Suppressor macrophage (primary cell): Measurements from ENCODE around the gene ALK.
A peak's percentile ranks its signal among the peaks of the same experiment; 100 is the strongest.

Experiments used
- DNase-seq, 4 experiments: peaks; one replicate each; pipeline ENCODE4 v3.0.0-alpha.2; 2020 to 2022

Gene ALK

DNA sequence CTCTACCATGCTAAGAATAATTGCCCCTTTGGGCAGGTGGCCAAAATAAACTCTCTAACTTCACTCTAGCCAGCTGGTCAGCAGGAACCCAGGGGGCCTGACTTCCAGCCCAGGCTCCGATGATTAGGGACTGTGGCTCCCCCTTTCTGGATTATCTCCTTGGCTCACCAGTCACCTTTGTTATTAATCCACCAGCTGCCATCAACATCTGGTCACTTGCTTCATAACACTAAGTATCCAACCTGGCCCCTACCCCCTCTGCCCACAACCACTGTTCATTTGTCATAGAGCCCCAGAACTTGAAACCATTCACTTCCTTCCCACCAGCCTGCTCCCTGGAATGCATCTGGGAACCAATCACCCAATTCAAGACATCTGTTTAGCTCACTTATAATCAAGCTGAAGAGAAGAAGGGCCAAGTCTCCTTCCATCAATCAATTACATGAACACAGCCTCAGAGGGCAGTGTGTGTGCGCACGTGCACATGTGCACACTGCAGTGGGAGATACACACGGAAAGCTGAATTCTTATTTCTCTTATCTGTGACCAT is 215.1 kb downstream of the ALK start:
- no peak for DNase-seq

DNA sequence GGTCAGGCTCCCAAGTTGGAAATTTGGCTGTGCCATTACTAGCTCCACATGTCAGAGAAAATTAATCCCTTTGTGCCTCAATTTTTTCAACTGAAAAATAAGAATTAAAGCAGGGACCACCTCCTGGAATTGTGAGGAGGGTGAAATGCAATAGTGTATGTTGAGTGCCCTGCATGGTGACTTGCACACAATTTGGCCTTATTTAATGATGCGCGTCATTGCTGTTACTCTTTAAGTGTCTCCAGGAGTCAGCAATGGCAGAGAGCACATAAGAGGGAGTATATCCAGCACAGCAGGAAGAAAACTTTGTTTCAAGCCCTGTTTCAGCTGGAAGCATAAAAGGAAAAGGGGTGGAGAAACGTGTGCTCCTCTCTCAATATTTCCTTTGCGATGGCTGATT is 215.8 kb downstream of the ALK start:
- DNase-seq, result no peak

DNA sequence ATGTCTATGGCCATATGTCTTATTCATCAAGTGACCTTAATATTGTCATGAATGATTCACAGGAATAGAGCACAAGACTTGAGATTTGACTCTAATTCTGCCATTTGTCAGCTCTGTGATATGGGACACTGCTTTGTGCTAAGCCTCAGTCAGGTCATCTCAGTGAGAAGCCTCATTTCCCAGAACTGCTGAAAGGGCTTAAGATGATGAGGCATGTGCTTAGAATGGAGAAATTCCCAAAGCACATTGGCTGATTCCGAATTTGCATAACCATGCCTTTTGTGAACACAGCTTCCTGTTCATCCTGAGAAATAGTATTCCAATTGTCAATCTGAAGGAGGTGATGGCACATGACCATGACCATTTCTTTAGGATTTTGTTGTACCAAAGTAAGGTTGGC is 218.1 kb downstream of the ALK start:
- DNase-seq, result no peak

DNA sequence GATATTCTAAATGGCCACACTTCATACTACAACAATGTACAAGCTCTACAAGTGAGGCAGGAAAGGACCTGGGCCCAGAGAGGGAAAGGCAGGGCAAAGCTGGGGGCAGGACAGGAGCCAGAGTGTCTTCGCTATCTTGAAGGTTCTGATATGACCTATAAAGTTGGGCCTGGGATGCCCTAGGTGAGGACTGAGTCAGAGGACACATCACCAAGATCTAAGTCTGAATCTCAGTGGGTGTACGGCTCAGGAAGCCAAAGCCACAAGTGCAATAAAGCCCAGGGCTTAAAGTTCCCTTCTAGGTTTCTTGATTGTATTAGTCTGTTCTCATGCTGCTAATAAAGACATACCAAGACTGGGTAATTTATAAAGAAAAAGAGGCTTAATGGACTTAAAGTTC is 219.1 kb downstream of the ALK start:
- DNase-seq, result no peak

DNA sequence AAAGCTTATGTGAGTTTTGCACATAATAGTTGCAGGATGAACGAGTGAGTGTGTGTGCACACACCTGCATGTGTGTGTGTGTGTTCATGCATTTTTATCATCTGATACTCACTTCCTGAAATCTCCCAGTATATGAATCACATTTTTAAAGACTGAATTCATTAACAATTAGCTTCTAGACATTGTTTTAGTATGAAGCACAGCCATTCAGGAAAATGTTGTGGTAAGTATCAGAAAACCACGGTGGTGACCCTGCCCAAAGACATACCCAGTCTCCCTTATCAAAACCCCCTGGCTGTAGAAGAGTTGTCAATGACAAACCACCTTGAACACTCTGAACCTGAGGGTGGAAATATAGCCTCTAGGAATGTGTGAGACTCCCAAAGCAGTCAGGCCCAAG is 220.8 kb downstream of the ALK start:
- DNase-seq, result no peak

DNA sequence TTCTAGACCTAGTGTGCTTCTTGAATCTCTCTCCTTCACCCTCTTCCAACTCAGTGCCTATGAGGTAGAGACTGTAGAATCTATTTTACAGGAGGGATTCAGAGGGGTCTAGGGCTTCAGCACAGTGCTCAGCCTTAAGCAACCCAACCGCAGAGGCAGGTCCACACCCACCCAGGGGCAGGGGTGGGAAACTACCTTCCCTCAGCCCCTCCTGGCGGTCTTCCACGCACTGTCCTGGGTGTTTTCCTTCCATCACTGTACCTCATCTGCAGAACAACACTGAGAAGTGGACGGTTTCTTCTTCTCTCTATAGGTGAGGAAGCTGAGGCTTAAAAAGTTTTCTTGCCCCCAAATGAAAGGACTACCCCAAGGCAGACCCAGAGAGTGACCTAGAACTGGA is 222.3 kb downstream of the ALK start:
- no peak for DNase-seq

DNA sequence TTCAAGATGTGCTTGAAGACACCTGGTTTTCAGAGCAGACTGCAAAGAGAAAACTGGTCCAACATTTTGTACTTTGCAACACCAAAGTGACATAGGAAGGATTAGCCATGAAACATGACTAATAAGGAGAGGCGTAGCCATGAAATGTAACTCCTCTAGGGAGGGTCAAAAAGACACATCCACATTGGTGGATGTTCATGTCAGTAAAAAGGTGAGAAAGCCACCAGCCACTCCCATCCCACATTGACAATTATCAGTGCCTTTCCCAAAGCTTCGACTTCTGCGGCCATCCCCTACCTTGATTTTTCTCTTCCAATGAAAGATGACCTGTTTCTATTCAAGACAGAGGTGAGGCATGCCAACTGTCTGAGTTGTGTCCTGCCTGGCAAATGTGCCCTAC is 223.2 kb downstream of the ALK start:
- no peak for DNase-seq

DNA sequence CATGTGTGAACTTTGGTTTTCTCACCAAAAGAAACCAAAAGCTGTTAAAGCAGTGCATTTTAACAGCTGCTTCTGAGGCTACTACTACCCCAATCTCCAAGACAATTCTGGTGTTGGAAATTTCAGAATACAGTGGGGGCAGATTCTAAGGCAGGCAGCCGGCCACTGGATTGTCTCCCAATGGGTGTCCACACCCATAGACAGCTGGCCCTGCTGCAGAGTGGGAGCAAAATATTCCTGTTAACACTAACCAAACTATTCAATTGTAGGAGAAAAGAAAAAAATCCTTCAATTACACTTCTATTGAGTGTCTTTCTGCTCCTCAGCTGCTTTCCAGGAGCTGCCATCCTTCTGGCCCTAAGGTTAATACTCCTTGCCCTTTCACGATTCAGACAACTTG is 223.7 kb downstream of the ALK start:
- no peak for DNase-seq

DNA sequence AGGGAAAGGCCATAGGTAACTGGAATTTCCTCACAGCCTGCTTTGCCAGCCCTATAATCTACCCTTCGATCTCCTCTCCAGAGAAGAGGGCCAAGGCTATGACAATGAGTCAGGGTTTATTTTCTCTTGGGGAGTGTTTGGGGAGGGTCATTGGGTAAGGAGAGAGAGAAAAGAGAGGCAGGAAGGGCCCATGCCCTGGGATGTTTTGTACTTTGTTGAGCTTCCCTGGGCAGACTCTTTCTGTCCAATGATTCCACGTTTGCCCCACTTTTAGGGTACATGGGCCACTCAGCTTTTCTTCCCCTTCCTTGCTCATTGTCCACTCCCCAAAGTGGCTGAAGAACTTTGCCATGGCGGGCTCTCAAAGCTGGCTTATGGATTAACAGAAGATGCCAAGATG is 224.2 kb downstream of the ALK start:
- DNase-seq, result no peak

DNA sequence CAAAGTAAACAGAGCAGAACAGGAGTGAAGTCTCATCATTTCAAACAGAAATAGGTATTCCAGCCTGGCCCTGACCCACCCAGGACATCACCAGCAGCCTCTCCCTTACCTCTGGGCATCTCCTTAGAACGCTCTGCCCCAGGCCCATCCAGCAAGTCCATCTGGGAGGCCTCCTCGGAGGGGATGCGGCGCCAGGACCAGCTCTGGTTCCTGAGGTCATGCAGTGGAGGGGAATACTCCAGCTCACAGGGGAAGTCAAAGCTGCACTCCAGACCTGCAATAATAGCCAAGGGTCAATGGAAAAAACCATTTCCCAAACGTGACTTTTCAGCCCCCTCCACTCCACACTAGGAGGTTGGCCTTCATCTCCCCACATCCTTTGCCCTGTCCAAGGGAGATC is 226.6 kb downstream of the ALK start:
- DNase-seq, result no peak

DNA sequence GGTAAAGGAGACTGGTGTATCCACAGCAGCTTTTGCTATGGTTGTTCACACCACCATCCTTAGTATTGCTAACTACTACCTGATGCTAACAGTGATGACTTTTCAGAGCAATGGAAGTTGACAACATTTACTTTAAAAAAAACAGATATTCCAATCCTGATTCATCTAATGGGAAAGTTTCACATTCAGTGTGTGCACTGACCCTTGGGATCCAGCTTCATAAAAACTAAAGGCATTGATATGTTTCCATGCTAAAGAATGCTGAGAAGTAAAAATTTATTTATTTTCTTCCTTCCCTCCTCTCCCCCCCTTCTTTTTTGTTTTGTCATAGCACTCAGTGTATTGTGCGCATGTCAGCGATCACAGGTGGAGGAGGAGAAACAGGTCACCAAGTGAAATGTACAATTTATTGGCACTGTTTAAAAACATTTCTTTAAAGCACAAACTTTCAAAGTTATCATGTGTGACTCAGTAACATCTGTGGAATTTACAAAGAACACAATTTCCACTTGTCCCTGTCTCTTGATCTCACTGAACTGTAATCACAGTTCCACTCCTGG is 229.9 kb downstream of the ALK start:
- DNase-seq, result no peak

DNA sequence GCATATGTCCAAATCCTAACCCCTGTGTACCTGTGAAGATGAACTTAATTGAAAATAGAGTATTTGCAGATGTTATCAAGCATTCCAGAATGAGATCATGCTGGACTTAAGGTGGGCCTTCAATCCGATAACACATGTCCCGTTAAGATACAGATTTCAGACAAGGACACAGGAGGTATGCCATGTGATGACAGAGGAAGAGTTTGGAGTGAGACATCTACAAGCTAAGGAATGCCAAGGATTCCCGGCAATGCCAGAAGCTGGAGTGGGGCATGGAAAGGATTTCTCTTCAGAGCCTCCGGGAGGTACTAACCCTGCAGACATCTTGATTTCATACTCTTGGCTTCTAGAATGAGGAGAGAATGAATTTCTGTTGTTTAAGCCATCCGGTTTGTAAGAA is 231.7 kb downstream of the ALK start:
- DNase-seq, result no peak

DNA sequence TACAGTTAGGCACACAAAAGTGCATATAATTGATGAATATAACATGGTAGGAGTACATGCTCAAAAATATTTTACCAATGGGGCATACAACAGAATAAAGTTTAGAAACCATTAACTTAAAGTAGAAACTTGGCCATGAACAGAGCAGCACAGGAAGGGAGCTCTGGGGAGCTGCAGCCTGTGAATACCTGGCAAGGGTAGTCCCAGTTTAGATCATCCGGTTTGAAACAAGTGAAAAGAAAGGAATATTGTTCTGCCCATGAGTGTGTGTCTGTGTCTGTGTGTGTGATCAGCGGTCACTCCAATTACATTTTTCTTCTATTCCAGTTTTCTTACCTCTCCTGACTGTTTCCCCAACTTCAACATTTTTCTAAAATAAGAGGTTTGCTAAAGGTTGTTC is 233.0 kb downstream of the ALK start:
- DNase-seq, result no peak

DNA sequence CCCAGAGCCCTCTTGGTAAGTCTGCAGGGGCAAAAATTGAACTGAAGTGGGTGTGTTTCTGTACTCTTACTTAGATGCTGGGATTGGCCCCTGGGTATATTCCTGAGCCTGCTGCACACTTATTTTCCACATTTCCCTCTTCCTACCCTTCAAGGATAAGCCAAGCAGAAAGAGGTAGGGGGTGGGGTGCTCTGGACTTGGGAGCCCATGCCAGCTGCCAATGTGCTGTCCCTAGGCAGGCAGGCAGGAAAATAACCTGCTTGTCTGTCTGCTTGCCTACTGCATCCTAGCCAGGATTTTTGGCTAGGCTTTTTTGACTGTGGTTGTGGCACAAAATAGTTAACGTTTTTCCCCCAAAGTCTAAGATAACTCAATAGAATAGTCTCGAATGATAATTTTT is 234.3 kb downstream of the ALK start:
- DNase-seq, result no peak

DNA sequence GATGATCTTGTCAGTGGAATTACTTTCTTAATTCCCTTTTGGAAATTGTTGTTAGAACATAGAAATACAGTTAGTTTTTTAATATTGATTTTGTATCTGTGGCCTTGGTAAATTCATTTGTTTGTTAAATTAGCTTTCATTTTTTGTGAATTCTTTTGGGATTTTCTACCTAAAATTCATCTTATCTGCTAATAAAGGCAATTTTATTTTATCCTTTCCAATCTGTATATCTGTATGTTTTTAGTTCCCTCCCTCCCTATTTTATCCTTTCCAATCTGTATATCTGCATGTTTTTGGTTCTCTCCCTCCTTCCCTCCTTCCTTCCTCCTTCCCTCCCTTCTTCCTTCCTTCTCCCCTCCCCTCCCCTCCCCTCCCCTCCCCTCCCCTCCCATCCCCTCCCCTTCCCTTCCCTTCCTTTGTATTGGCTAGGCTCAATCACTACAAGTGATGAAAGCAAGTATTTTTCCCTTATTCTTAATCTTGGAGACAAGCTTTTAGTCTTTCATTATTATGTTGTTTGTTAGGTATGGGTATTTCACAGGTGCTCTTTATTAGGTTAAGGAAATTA is 244.4 kb downstream of the ALK start:
- no peak for DNase-seq

DNA sequence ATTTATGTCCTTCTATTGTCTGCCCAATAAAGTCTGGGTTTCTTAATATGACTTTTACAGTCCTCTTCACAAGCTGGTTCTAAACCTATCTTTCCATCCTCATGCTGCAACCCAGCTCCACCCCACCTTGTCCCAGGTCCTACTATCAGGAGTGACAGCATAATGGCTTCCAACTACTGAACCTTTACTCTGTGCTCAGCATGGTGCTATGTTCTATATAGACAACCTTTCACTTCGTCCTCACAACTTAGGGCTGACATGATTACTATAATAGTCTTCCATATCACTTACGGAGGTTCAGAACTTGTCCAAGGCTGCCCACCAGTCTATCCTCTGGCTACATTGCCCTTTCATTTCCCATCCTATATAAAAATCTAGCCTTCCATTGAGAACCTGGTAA is 256.8 kb downstream of the ALK start:
- no peak for DNase-seq

DNA sequence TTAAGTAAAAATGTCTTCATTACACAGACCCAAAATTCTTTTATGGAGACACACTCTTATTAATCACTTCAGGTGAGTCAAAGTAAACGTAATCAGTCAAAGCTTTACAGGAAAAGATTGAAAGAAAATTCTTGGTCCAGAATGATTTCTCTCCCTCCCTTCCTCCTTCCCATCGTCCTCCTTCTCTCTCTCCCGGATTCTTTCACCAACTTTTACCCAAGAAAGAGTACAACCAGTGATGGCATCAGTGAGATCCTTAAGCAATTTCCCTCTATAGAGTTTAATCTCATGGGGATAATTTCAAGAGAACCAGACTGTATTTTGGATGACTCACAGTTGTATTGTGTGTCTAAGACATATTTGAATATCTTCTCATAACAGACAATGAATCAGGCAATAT is 258.1 kb downstream of the ALK start:
- no peak for DNase-seq

DNA sequence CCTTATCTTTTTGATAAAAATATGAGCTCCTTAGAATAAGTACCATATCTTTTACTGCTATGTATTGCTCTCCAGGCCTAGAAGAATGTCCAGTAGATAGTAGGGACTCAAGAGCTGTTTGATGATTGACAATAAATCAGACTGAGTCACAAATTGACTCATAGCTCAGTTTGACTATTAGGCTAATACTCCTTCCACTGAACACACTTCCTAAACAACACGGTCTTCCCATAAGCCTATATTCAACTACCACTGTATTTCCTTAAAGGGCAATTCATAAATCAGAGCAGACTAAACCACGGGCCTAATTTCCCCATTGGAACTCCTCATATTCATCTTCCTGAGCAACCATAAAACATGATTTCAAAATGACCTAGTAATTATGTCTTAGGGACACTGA is 258.5 kb downstream of the ALK start:
- DNase-seq, result no peak

DNA sequence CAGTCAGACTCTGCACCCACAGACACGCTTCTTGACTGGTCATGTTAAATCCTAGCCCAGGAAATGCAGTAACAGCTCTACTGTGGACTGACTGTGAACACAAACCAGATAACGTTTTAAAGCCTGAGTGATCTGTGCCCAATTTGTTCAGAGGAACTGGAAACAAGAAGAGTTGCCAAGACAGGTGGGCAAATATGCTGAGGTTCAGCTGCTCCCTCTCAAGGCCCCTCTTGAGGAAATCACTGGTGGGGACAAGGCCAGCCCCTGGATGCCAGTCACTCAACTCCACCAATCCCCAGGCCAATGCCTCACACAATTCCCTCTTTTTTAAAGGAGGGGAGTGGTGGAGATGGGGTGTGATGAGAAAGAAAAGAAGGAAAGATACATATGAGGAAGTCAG is 261.2 kb downstream of the ALK start:
- no peak for DNase-seq

DNA sequence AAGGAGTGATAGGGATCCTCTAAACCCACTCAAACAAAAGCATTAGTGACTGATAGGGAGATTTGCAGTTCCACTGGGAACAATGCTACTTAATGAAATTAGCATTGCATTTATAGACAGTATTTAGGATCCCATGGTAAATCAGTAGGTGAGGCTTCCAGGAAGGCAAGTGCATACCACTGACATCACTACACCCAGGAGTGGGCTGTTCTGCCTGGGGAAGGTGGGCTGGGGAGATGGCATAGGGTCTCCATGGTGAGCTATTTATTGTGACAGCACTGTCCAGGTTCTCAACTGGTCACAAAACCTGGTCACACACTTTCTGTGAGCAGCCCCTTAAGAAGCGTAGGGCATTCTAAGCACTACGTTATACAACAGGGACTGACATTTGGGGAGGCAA is 262.2 kb downstream of the ALK start:
- DNase-seq, result no peak

DNA sequence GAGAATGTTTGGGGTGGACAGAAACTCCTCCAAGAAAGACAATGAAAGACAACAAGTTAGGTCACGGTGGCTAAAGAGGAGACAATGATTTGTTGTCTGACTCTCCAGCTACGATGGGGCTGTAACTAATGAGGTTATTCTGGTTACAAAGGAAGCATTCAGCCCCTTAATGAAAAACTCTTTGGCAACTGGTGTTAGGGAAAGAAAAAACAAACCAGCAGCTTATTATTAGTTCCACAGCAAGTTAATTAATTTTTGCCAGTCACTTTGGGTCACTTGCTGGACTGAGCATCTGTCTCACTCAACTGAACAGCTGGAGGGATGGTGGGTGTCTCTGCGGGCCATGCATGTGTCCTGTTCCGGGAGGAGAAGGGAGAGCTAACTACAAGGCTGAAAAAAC is 263.7 kb downstream of the ALK start:
- DNase-seq, result no peak

DNA sequence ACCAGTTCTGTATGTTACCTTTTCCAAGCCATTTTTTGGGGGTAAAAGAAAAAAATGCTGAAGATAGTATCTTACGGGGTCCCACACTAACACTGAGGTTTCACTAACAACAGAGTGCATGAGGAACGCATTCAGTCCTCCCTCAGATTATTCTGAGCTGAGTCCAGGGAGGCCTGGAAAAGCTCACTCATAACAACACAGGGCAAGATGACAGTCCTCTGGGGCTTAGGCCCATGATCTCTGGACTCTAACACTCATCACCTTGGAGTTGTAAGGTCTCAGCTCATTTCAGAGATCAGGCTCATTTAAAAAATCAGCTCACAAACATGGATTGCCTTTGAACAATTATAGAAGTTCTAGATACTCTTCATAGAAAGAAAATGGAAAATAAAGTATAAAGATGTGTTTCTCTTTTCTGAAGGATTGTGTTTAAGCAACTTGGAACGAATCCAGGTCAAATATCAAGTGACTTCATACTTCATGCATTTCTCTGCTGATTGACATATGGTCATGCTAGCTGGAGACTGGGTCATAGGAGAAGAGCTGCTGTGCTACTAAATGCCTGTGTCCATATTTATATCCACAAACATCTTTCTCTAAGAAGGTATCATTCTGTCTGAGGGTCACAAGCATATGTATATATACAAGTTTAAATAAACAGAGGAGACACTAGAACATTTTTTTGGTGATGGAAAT is 265.8 kb downstream of the ALK start:
- DNase-seq, result peak in 1 of 4 experiments; percentile 1

DNA sequence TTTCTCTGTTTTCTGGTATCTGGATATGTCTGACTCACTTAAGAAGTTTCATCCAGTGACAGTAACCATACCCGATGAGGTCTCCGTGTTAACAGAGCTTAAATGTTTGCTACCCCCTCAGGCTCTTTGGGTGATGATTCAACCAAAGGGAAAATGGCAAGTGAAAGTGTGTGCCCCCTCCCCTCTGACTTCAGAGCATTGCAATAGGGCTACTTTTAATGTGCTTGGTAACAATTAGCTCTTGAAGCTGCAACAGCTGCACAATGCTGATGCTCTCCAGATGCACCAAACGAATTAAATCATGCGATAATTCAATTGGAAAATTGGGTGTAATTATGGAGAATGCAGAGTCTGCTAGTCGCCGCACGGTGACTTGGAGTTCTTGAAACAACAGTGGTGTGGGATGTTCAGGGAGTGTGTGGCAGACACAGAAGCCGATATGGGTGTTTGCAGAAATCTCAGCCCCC is 270.7 kb downstream of the ALK start:
- DNase-seq, result no peak

DNA sequence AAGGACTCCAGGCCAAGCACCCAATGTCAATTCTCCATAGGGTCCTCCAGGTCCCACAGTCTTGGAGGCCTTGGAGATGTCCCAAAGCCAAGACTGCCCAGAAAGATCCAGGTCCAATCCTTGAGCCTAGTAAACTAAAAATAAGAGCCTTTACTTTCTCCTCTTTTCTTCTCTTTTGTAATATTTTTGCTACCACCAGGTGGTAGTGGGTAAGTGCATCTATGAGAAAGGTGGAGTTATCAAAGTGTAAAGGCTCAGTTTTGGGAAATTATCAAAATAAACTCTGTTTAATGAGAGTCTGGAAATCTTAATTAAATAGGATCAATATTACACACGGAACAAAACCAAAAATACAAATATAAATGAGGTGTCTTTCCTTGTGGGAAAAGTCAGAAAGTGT is 276.4 kb downstream of the ALK start:
- DNase-seq, result no peak
